H1 (cell line): Measurements from ENCODE around the gene CIB4. TPM values are rescaled to one million over a fixed set of nuclear protein-coding genes. Genes with fewer than 3 reads are reported as not detected.

ENCODE experiments used
- CTCF ChIA-PET: fragments of 300-600 bp; sonication (Branson Sonifier 250); formaldehyde crosslinking; loops from one replicate; lab custom pipeline; 2021; ENCODE audit not compliant: partially characterized antibody; lab: Charles Lee
- POLR2A ChIA-PET: fragments of 300-600 bp; sonication (Branson Sonifier 250); formaldehyde crosslinking; loops from one replicate; lab custom pipeline; 2021; ENCODE audit warnings: inconsistent platforms; ENCODE audit not compliant: partially characterized antibody; lab: Charles Lee
- DNase-seq, 2 experiments: peaks; one replicate each; pipeline versions ENCODE4 v3.0.0 to v3.0.0-alpha.2; 2010 to 2022; ENCODE audit warnings: low spot score in 2 of 2, low read depth in 1 of 2, mixed read lengths in 1 of 2
- FAIRE-seq: peaks from 2 replicates; lab custom pipeline; 2011; peaks lifted over from hg19 to GRCh38; lab: Jason Lieb, UNC
- H2AFZ ChIP-seq: 2 replicates; pipeline ENCODE4 v1.8.1; 2012; ENCODE audit warnings: low read length, inconsistent platforms
- H2AK5ac ChIP-seq: 2 replicates; pipeline ENCODE4 v1.6.1; 2013; ENCODE audit warnings: low read depth, low read length
- H2BK120ac ChIP-seq: replicated peaks from 2 replicates; pipeline ENCODE3; 2013; ENCODE audit warnings: low read depth, low read length, inconsistent platforms
- H2BK12ac ChIP-seq: 2 replicates; pipeline ENCODE4 v1.6.1; 2013; ENCODE audit warnings: low read depth, low read length
- H2BK15ac ChIP-seq: 2 replicates; pipeline ENCODE4 v1.6.1; 2013; ENCODE audit warnings: low read length
- H2BK20ac ChIP-seq: 2 replicates; pipeline ENCODE4 v1.6.1; 2013; ENCODE audit warnings: low read length
- H2BK5ac ChIP-seq: 2 replicates; pipeline ENCODE4 v1.6.1; 2013; ENCODE audit warnings: low read depth, low read length
- H3K14ac ChIP-seq: 2 replicates; pipeline ENCODE4 v1.6.1; 2013; ENCODE audit warnings: inconsistent platforms; ENCODE audit not compliant: insufficient read length
- H3K18ac ChIP-seq: 2 replicates; pipeline ENCODE4 v1.6.1; 2013; ENCODE audit warnings: low read length; ENCODE audit errors: extremely low read depth
- H3K23ac ChIP-seq: 2 replicates; pipeline ENCODE4 v1.6.1; 2013; ENCODE audit warnings: inconsistent platforms; ENCODE audit not compliant: insufficient read length
- H3K23me2 ChIP-seq: 2 replicates; pipeline ENCODE4 v1.6.1; 2013; ENCODE audit warnings: low read depth, low read length
- H3K27ac ChIP-seq: 2 replicates; pipeline ENCODE4 v1.6.1; 2011; ENCODE audit warnings: low read depth, low read length, inconsistent platforms
- H3K27me3 ChIP-seq, 4 experiments: replicated peaks in 1 of 4; 1 replicate in 1 of 4; 2 replicates in 3 of 4; pipeline versions ENCODE4 v1.6.1 to v1.8.1; 2011 to 2013; ENCODE audit warnings: low read length in 3 of 4, mild to moderate bottlenecking in 3 of 4, inconsistent platforms in 2 of 4, mixed read lengths in 2 of 4, moderate library complexity in 1 of 4; ENCODE audit not compliant: control insufficient read depth in 3 of 4, insufficient read depth in 3 of 4; ENCODE audit errors: extremely low read depth in 1 of 4
- H3K36me3 ChIP-seq, 4 experiments: 2 replicates each; pipeline versions ENCODE4 v1.6.1 to v1.8.1; 2011 to 2013; ENCODE audit warnings: mild to moderate bottlenecking in 4 of 4, low read length in 3 of 4, moderate library complexity in 2 of 4, control low read depth in 1 of 4, inconsistent platforms in 1 of 4; ENCODE audit not compliant: insufficient read depth in 4 of 4, control insufficient read depth in 2 of 4
- H3K4ac ChIP-seq: replicated peaks from 2 replicates; pipeline ENCODE3; 2013; ENCODE audit warnings: low read length, low read depth, mixed read lengths, inconsistent platforms; ENCODE audit not compliant: insufficient read length
- H3K4me1 ChIP-seq, 4 experiments: replicated peaks in 1 of 4; 1 replicate in 1 of 4; 2 replicates in 3 of 4; pipeline versions ENCODE4 v1.6.1 to v1.8.1; 2011 to 2013; ENCODE audit warnings: low read length in 3 of 4, inconsistent platforms in 2 of 4, mixed read lengths in 1 of 4; ENCODE audit not compliant: insufficient read depth in 4 of 4, control insufficient read depth in 3 of 4
- H3K4me2 ChIP-seq, 2 experiments: 2 replicates each; pipeline versions ENCODE4 v1.6.1 to v1.8.1; 2011 to 2013; ENCODE audit warnings: low read depth in 2 of 2, low read length in 2 of 2, control low read depth in 1 of 2, inconsistent platforms in 1 of 2, mild to moderate bottlenecking in 1 of 2; ENCODE audit not compliant: insufficient read depth in 1 of 2
- H3K4me3 ChIP-seq, 4 experiments: fragments of 200-600, 300-600 bp in 1 of 4; sonication (generic), shearing (Covaris generic), sonication (Bioruptor Twin) in 1 of 4; 2 replicates each; pipeline versions ENCODE4 v1.5.1 to v1.8.1; 2011 to 2016; ENCODE audit warnings: low read length in 4 of 4, low read depth in 3 of 4, control low read depth in 2 of 4, inconsistent platforms in 2 of 4, mild to moderate bottlenecking in 2 of 4, mixed read lengths in 1 of 4, moderate library complexity in 1 of 4; ENCODE audit not compliant: insufficient read depth in 2 of 4; ENCODE audit errors: extremely low read depth in 1 of 4
- H3K56ac ChIP-seq: replicated peaks from 2 replicates; pipeline ENCODE3; 2013; ENCODE audit warnings: low read depth, mild to moderate bottlenecking, mixed read lengths, low read length, inconsistent platforms; ENCODE audit not compliant: insufficient read length
- H3K79me1 ChIP-seq: 2 replicates; pipeline ENCODE4 v1.6.1; 2013; ENCODE audit warnings: low read depth, low read length, control low read depth
- H3K79me2 ChIP-seq, 2 experiments: 2 replicates each; pipeline versions ENCODE4 v1.6.1 to v1.8.1; 2012 to 2013; ENCODE audit warnings: low read length in 2 of 2, mild to moderate bottlenecking in 2 of 2, inconsistent platforms in 1 of 2; ENCODE audit not compliant: insufficient read depth in 2 of 2, control insufficient read depth in 1 of 2
- H3K9ac ChIP-seq, 4 experiments: replicated peaks in 1 of 4; 1 replicate in 1 of 4; 2 replicates in 3 of 4; pipeline versions ENCODE4 v1.6.1 to v1.8.1; 2011 to 2013; ENCODE audit warnings: low read depth in 3 of 4, low read length in 3 of 4, control low read depth in 2 of 4, mild to moderate bottlenecking in 2 of 4, moderate library complexity in 2 of 4, inconsistent platforms in 1 of 4; ENCODE audit errors: extremely low read depth in 1 of 4
- H3K9me3 ChIP-seq, 2 experiments: 2 replicates each; pipeline versions ENCODE4 v1.6.1 to v1.8.1; 2012 to 2013; ENCODE audit warnings: mild to moderate bottlenecking in 2 of 2, moderate library complexity in 2 of 2, control low read depth in 1 of 2, inconsistent platforms in 1 of 2, low read depth in 1 of 2, low read length in 1 of 2, mixed read lengths in 1 of 2; ENCODE audit not compliant: insufficient read depth in 2 of 2
- H4K20me1 ChIP-seq, 2 experiments: replicated peaks in 1 of 2; 2 replicates each; pipeline versions ENCODE3 to v1.8.1; 2011 to 2013; ENCODE audit warnings: inconsistent platforms in 2 of 2, low read length in 2 of 2, mild to moderate bottlenecking in 1 of 2; ENCODE audit not compliant: insufficient read depth in 2 of 2, control insufficient read depth in 1 of 2
- H4K5ac ChIP-seq: 2 replicates; pipeline ENCODE4 v1.6.1; 2013; ENCODE audit warnings: low read length, low read depth, mixed read lengths, inconsistent platforms; ENCODE audit not compliant: insufficient read length
- H4K8ac ChIP-seq: 2 replicates; pipeline ENCODE4 v1.8.0; 2013; ENCODE audit warnings: mild to moderate bottlenecking, moderate library complexity, low read length, inconsistent platforms; ENCODE audit not compliant: insufficient read depth; ENCODE audit errors: extremely low read depth
- H4K91ac ChIP-seq: replicated peaks from 2 replicates; pipeline ENCODE3; 2013; ENCODE audit warnings: low read length, mixed read lengths, inconsistent platforms; ENCODE audit not compliant: insufficient read length
- BCL11A ChIP-seq, 2 experiments: IDR thresholded peaks; one replicate each; pipeline ENCODE4 v1.6.1; 2011; ENCODE audit warnings: low read depth in 2 of 2, low read length in 2 of 2, mild to moderate bottlenecking in 2 of 2
- CREB1 ChIP-seq: IDR thresholded peaks from 2 replicates; pipeline ENCODE4 v1.6.1; 2012; ENCODE audit warnings: inconsistent platforms
- CTBP2 ChIP-seq: IDR thresholded peaks from 2 replicates; pipeline ENCODE4 v1.7.0; 2011; ENCODE audit warnings: borderline replicate concordance, mild to moderate bottlenecking, moderate library complexity, mixed read lengths, low read length; ENCODE audit not compliant: insufficient read depth, insufficient read length
- E2F6 ChIP-seq: IDR thresholded peaks from 2 replicates; pipeline ENCODE4 v1.6.1; 2012; ENCODE audit warnings: inconsistent platforms
- JUND ChIP-seq: IDR thresholded peaks from 2 replicates; pipeline ENCODE4 v1.6.1; 2011; ENCODE audit warnings: mild to moderate bottlenecking, improper control_type of control experiment, low read length
- PHF8 ChIP-seq: fragments of 200-600 bp; sonication (generic); conservative IDR thresholded peaks from 2 replicates; pipeline ENCODE4 v1.7.1; 2012; ENCODE audit warnings: low read depth, mild to moderate bottlenecking, inconsistent platforms, low read length, moderate library complexity
- POLR2A ChIP-seq, 2 experiments: IDR thresholded peaks; 1 replicate in 1 of 2; 2 replicates in 1 of 2; pipeline ENCODE4 v1.6.1; 2011; ENCODE audit warnings: low read depth in 2 of 2, low read length in 2 of 2, mild to moderate bottlenecking in 2 of 2; ENCODE audit errors: control extremely low read depth in 1 of 2
- POLR2AphosphoS5 ChIP-seq: IDR thresholded peaks from 2 replicates; pipeline ENCODE4 v1.6.1; 2011; ENCODE audit warnings: low read depth, low read length
- SAP30 ChIP-seq: fragments of 300-600 bp; sonication (generic); IDR thresholded peaks from 2 replicates; pipeline ENCODE4 v1.7.1; 2012; ENCODE audit warnings: low read length, moderate library complexity, mild to moderate bottlenecking, inconsistent platforms; ENCODE audit not compliant: insufficient read depth, insufficient replicate concordance
- ZNF274 ChIP-seq: IDR thresholded peaks from 2 replicates; pipeline ENCODE4 v1.7.0; 2012; ENCODE audit warnings: low read length, borderline replicate concordance; ENCODE audit errors: extremely low read depth
- WGBS, 2 experiments: shearing (Covaris generic) in 1 of 2; methylation state at CpG; one replicate each; pipeline versions ENCODE4 v1.1.6 to v1.1.7; 2013 to 2015; ENCODE audit warnings: low lambda C conversion rate in 2 of 2, mixed read lengths in 2 of 2, inconsistent platforms in 1 of 2, low coverage in 1 of 2, missing lambda C conversion rate in 1 of 2; ENCODE audit not compliant: insufficient replicate concordance in 2 of 2, insufficient coverage in 1 of 2, insufficient read length in 1 of 2; ENCODE audit errors: extremely low coverage in 1 of 2, missing lambda C conversion rate in 1 of 2; 5-methylcytosine and 5-hydroxymethylcytosine counted together
- polyA plus RNA-seq, 7 experiments: library from polyadenylated mRNA; depleted of rRNA in 3 of 7; stranded (reverse) in 5 of 7; unstranded in 2 of 7; fragments of >200 nt in 5 of 7; fragments of 200-250 nt in 2 of 7; gene quantifications; 1 replicate in 5 of 7; 2 replicates in 1 of 7; 4 replicates in 1 of 7; pipeline versions ENCODE4 v1.2.1 to v1.2.3, GENCODE V29; 2011 to 2013; ENCODE audit warnings: missing spikeins in 2 of 7, mixed read lengths in 2 of 7
- total RNA-seq: library from RNA; stranded (reverse); fragmentation: NEBNext Ultra II Directional; extraction: Animal tissue kit (Norgen Biotek cat#: 25700); gene quantifications from 2 replicates; pipeline ENCODE4 v1.2.1, GENCODE V29; 2021
- TF ChIP-seq, protein P1 (sequence below): IDR thresholded peaks from 2 replicates; pipeline ENCODE4 v1.6.1; 2012; ENCODE audit warnings: inconsistent platforms

CIB4 gene
- total and polyA plus RNA-seq, 2 of the 8 experiments (the other 6 are each of a cell fraction or from before 2014, with no cell fraction given): not detected

- FAIRE-seq (no peak), DNase-seq (peak in 1 of 2 experiments; percentile 45)
- H3K79me2 ChIP-seq: 0 out of 4 replicates have a peak, but pooled peaks cover 0 to 3% of the 10 kb centered on the region in 2 experiments
- 63% methylated on average over 6 of the region's 6 CpGs; no CpG with 5 or more reads in 1 of the 2 experiments for WGBS, 2 experiments
- no peaks in the 10 kb centered on the region for H3K9me3 ChIP-seq
- H2BK15ac ChIP-seq: no peak overlapping the region
- no peak overlapping the region for H3K4me2 ChIP-seq
- no peak overlapping the region for H2BK12ac ChIP-seq
- H4K5ac ChIP-seq: no peak overlapping the region
- H2BK120ac ChIP-seq: no peak overlapping the region
- H3K18ac ChIP-seq: no peak overlapping the region
- no peak overlapping the region for H2BK20ac ChIP-seq
- POLR2A ChIA-PET: no interaction called here
- no peak overlapping the region for H3K23ac ChIP-seq
- H3K4me3 ChIP-seq: no peak overlapping the region
- H3K14ac ChIP-seq: no peak overlapping the region
- no peaks in the 10 kb centered on the region for H3K23me2 ChIP-seq
- no peaks in the 10 kb centered on the region for H4K20me1 ChIP-seq
- no peak overlapping the region for H4K8ac ChIP-seq
- no peak overlapping the region; the same call in 1 of the 2 replicates for H2AK5ac ChIP-seq
- CTCF ChIA-PET: interaction anchor here (2.8 kb wide), 1 partner anchor 98 kb away, joined by 11 read pairs; no protein-coding TSS in a partner anchor
- no peak overlapping the region for H2AFZ ChIP-seq
- peaks cover 0 to 3% (median 0%) of the 10 kb centered on the region in 4 experiments; a peak in 2 of 7 replicates for H3K27me3 ChIP-seq
- no peak overlapping the region for H3K27ac ChIP-seq
- H2BK5ac ChIP-seq: no peak overlapping the region
- H3K36me3 ChIP-seq: no peaks in the 10 kb centered on the region
- H3K79me1 ChIP-seq: no peaks in the 10 kb centered on the region
- no peak overlapping the region for H3K9ac ChIP-seq
- peaks cover 0 to 4% (median 3%) of the 10 kb centered on the region in 4 experiments; a peak in 5 of 7 replicates for H3K4me1 ChIP-seq
- TF ChIP-seq CREB1 (no peak), PHF8 (no peak), JUND (no peak), SAP30 (no peak), BCL11A (IDR thresholded peaks at IDR 0.05; ENCODE audit: low read depth in 2 of 2, low read length in 2 of 2) (no peak), ZNF274 (no peak), E2F6 (no peak), POLR2A (IDR thresholded peaks at IDR 0.05; ENCODE audit: control extremely low read depth in 1 of 2, low read depth in 2 of 2, low read length in 2 of 2) (no peak), POLR2AphosphoS5 (no peak), CTBP2 (no peak)
- TF ChIP-seq, protein P1, sequence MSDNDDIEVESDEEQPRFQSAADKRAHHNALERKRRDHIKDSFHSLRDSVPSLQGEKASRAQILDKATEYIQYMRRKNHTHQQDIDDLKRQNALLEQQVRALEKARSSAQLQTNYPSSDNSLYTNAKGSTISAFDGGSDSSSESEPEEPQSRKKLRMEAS: no peak
- H3K56ac ChIP-seq: no peak overlapping the region
- H3K4ac ChIP-seq: no peak overlapping the region
- H4K91ac ChIP-seq: no peak overlapping the region
These were observed 6.0 kb upstream of the CIB4 start for GRCh38 chr2:26646986-26647672.
